SK-N-SH treated with all-trans-retinoic acid at 6 μM for 48 hours (cell line): ENCODE measurements around the gene KRTAP17-1.

Experiments
- ATAC-seq: fragments of 200-7000 bp; cut with Tn5 transposase; 3 replicates; pipeline ENCODE4 v1.9.1; 2020; ENCODE audit warnings: mild to moderate bottlenecking, moderate library complexity
- ARNTL ChIP-seq: fragments of 450-650 bp; formaldehyde crosslinking; IDR thresholded peaks from 2 replicates; pipeline ENCODE4 v1.5.0; 2020; ENCODE audit warnings: low read depth, mild to moderate bottlenecking, moderate library complexity, borderline replicate concordance
- BACH2 ChIP-seq: fragments of 250-450 bp; sonication (Bioruptor Pico); IDR thresholded peaks from 2 replicates; pipeline ENCODE4 v1.9.0; 2021; ENCODE audit warnings: mild to moderate bottlenecking, borderline replicate concordance
- CREB5 ChIP-seq: fragments of 250-450 bp; sonication (Bioruptor Pico); IDR thresholded peaks from 2 replicates; pipeline ENCODE4 v1.5.1; 2020; ENCODE audit warnings: low read depth, mild to moderate bottlenecking, moderate library complexity
- CSDC2 ChIP-seq: fragments of 250-450 bp; sonication (Bioruptor Pico); IDR thresholded peaks from 2 replicates; pipeline ENCODE4 v1.5.0; 2020; ENCODE audit warnings: mild to moderate bottlenecking, moderate library complexity
- CSRNP3 ChIP-seq: fragments of 250-450 bp; sonication (Bioruptor Pico); IDR thresholded peaks from 2 replicates; pipeline ENCODE4 v1.5.1; 2021; ENCODE audit warnings: mild to moderate bottlenecking, moderate library complexity
- ESRRG ChIP-seq: fragments of 250-450 bp; sonication (Bioruptor Pico); IDR thresholded peaks from 2 replicates; pipeline ENCODE4 v1.6.1; 2021; ENCODE audit warnings: mild to moderate bottlenecking
- GLIS3 ChIP-seq: fragments of 250-450 bp; sonication (Bioruptor Pico); IDR thresholded peaks from 2 replicates; pipeline ENCODE4 v1.5.0; 2020; ENCODE audit warnings: mild to moderate bottlenecking, moderate library complexity
- ISL1 ChIP-seq: fragments of 250-450 bp; sonication (Bioruptor Pico); IDR thresholded peaks from 2 replicates; pipeline ENCODE4 v2.1.2; 2022; ENCODE audit warnings: mild to moderate bottlenecking, moderate library complexity
- OSR1 ChIP-seq: fragments of 250-450 bp; sonication (Bioruptor Pico); IDR thresholded peaks from 2 replicates; pipeline ENCODE4 v1.8.0; 2022; ENCODE audit warnings: moderate library complexity, mild to moderate bottlenecking, inconsistent platforms
- PATZ1 ChIP-seq: fragments of 250-450 bp; sonication (Bioruptor Pico); IDR thresholded peaks from 2 replicates; pipeline ENCODE4 v1.8.0; 2020; ENCODE audit warnings: mild to moderate bottlenecking, moderate library complexity, borderline replicate concordance
- POU6F1 ChIP-seq: fragments of 250-450 bp; sonication (Bioruptor Pico); IDR thresholded peaks from 2 replicates; pipeline ENCODE4 v1.8.0; 2021; ENCODE audit warnings: low read depth, mild to moderate bottlenecking, moderate library complexity, borderline replicate concordance
- RARB ChIP-seq: fragments of 250-450 bp; sonication (Bioruptor Pico); IDR thresholded peaks from 2 replicates; pipeline ENCODE4 v1.8.0; 2021; ENCODE audit warnings: mild to moderate bottlenecking, moderate library complexity
- TCF4 ChIP-seq: fragments of 250-450 bp; sonication (Bioruptor Pico); IDR thresholded peaks from 2 replicates; pipeline ENCODE4 v1.8.0; 2021; ENCODE audit warnings: mild to moderate bottlenecking, moderate library complexity, borderline replicate concordance
- TOX ChIP-seq: fragments of 250-450 bp; sonication (Bioruptor Pico); IDR thresholded peaks from 2 replicates; pipeline ENCODE4 v1.8.0; 2021; ENCODE audit warnings: mild to moderate bottlenecking, moderate library complexity, borderline replicate concordance
- TSHZ2 ChIP-seq: fragments of 250-450 bp; sonication (Bioruptor Pico); IDR thresholded peaks from 2 replicates; pipeline ENCODE4 v1.5.0; 2020; ENCODE audit warnings: mild to moderate bottlenecking, moderate library complexity
- ZFP3 ChIP-seq: fragments of 250-450 bp; sonication (Bioruptor Pico); IDR thresholded peaks from 2 replicates; pipeline ENCODE4 v1.5.0; 2020; ENCODE audit warnings: mild to moderate bottlenecking, moderate library complexity
- ZFP30 ChIP-seq: fragments of 450-650 bp; formaldehyde crosslinking; IDR thresholded peaks from 2 replicates; pipeline ENCODE4 v1.5.0; 2022; ENCODE audit warnings: mild to moderate bottlenecking, moderate library complexity
- ZNF565 ChIP-seq: fragments of 450-650 bp; formaldehyde crosslinking; conservative IDR thresholded peaks from 2 replicates; pipeline ENCODE4 v1.5.0; 2020; ENCODE audit warnings: low read depth, mild to moderate bottlenecking, moderate library complexity
- ZNF70 ChIP-seq: fragments of 450-650 bp; formaldehyde crosslinking; IDR thresholded peaks from 2 replicates; pipeline ENCODE4 v1.5.0; 2020; ENCODE audit warnings: mild to moderate bottlenecking, moderate library complexity
- ZNF8 ChIP-seq: fragments of 450-650 bp; formaldehyde crosslinking; IDR thresholded peaks from 2 replicates; pipeline ENCODE4 v1.5.0; 2020; ENCODE audit warnings: mild to moderate bottlenecking, moderate library complexity

The KRTAP17-1 gene

GRCh38 chr17:41296846-41297245, 18.7 kb downstream of the KRTAP17-1 start:
- TF ChIP-seq ARNTL (no peak), POU6F1 (CRISPR knock-in tag) (no peak), TOX (CRISPR knock-in tag) (no peak), ZFP30 (CRISPR knock-in tag) (no peak), CSDC2 (CRISPR knock-in tag) (no peak), GLIS3 (CRISPR knock-in tag) (no peak), CSRNP3 (CRISPR knock-in tag) (no peak), ESRRG (CRISPR knock-in tag) (no peak), PATZ1 (CRISPR knock-in tag) (no peak), ZNF8 (no peak), TCF4 (no peak), ZNF70 (CRISPR knock-in tag) (no peak), ISL1 (CRISPR knock-in tag) (no peak), CREB5 (CRISPR knock-in tag) (no peak), RARB (no peak), TSHZ2 (no peak)
- no peak for ATAC-seq

- TF ChIP-seq ZNF565 (CRISPR knock-in tag) (no peak), TOX (CRISPR knock-in tag) (no peak), BACH2 (CRISPR knock-in tag) (no peak), TCF4 (no peak), OSR1 (CRISPR knock-in tag) (no peak), CREB5 (CRISPR knock-in tag) (no peak), ISL1 (CRISPR knock-in tag) (no peak), POU6F1 (CRISPR knock-in tag) (no peak), ZFP30 (CRISPR knock-in tag) (no peak), ZFP3 (CRISPR knock-in tag) (no peak), CSRNP3 (CRISPR knock-in tag) (no peak)
- ATAC-seq, result no peak
Measured at GRCh38 chr17:41294016-41294415, 21.5 kb downstream of the KRTAP17-1 start.
